ENCODE results near the gene CRIM1.

- no peak for TF ChIP-seq REST (IDR thresholded peaks at IDR 0.05)
- no peak for TF ChIP-seq CTCF (IDR thresholded peaks at IDR 0.05; ENCODE audit: low read depth, low read length, missing input control)
- no peak for TF ChIP-seq RXRA (IDR thresholded peaks at IDR 0.05)
- TF ChIP-seq GABPA (IDR thresholded peaks at IDR 0.05 in 1 of 2, conservative IDR thresholded peaks at IDR 0.05 in 1 of 2) = no peak
- TF ChIP-seq YY1 (IDR thresholded peaks at IDR 0.05) = no peak
- TF ChIP-seq SP1 (IDR thresholded peaks at IDR 0.05) = no peak
- no peak for TF ChIP-seq TAF1 (conservative IDR thresholded peaks at IDR 0.05)
- no peak for TF ChIP-seq JUND (IDR thresholded peaks at IDR 0.05)
- TF ChIP-seq NR2F2 (IDR thresholded peaks at IDR 0.05) = no peak
- TF ChIP-seq ATF3 (IDR thresholded peaks at IDR 0.05) = no peak
Observed at GRCh38 chr2:36544638-36545338, 189.2 kb downstream of the CRIM1 start.
